Renal pelvis (tissue), 12 donors: ENCODE measurements around the gene CFAP46. TPM values are rescaled to one million over a fixed set of nuclear protein-coding genes. Genes with fewer than 3 reads are reported as not detected.
A peak's percentile ranks its signal among the peaks of the same experiment; 100 is the strongest.

Experiments
- DNase-seq: peaks from one replicate; pipeline ENCODE4 v3.0.0-alpha.2; 2013
- long read RNA-seq, 16 experiments: transcript quantifications; one replicate each; lab custom pipeline, GENCODE V29; 2026
- polyA plus RNA-seq, 3 donors: library from polyadenylated mRNA; unstranded; fragments of 120-200 nt; gene quantifications; one replicate each; pipeline ENCODE4 v1.2.1, GENCODE V29; 2013; ENCODE audit not compliant: insufficient read length in 3 of 3

The CFAP46 gene
- 10 to 100 TPM in 2 of 3 donors, 1 to 10 TPM in 1; 7.4 to 11.3 (median 11.2) TPM for polyA plus RNA-seq
- long read RNA-seq, donor 1, partial matches to known transcripts = 0 of 3 reads
- long read RNA-seq, donor 1, other reads (novel, unspliced or antisense) = 0 of 3 reads
- long read RNA-seq, donor 2, partial matches to known transcripts = 0 of 3 reads
- long read RNA-seq, donor 2, other reads (novel, unspliced or antisense) = 0 of 3 reads
- long read RNA-seq, donor 3, partial matches to known transcripts = 0 of 1 reads
- long read RNA-seq, donor 3, other reads (novel, unspliced or antisense) = 0 of 1 reads
- long read RNA-seq, donor 4, partial matches to known transcripts = 0 of 2 reads
- long read RNA-seq, donor 4, other reads (novel, unspliced or antisense) = 0 of 2 reads
- long read RNA-seq, donor 5 = 0 reads
- long read RNA-seq, donor 6 = 0 reads
- long read RNA-seq, donor 7, partial matches to known transcripts = 0 of 6 reads
- long read RNA-seq, donor 7, other reads (novel, unspliced or antisense) = 0 of 6 reads
- long read RNA-seq, donor 8 = 0 reads
- long read RNA-seq, donor 9, partial matches to known transcripts = 0 of 4 reads
- long read RNA-seq, donor 9, other reads (novel, unspliced or antisense) = 0 of 4 reads
- long read RNA-seq, donor 10 = 0 reads
- long read RNA-seq, donor 11 = 0 reads
- long read RNA-seq, donor 12 = 0 reads
- long read RNA-seq, donor 13, partial matches to known transcripts = 0 of 2 reads
- long read RNA-seq, donor 13, other reads (novel, unspliced or antisense) = 0 of 2 reads
- long read RNA-seq, donor 14 = 0 reads
- long read RNA-seq, donor 15, partial matches to known transcripts = 53 of 56 reads
- long read RNA-seq, donor 15, other reads (novel, unspliced or antisense) = 0 of 56 reads
- long read RNA-seq, donor 16, transcript CFAP46-206 (6 exons, 1,156 nt) = major isoform, 6 of 6 reads
- long read RNA-seq, donor 16, partial matches to known transcripts = 0 of 6 reads
- long read RNA-seq, donor 16, other reads (novel, unspliced or antisense) = 0 of 6 reads

GRCh38 chr10:132942101-132943057, at the start of gene CFAP46:
CFAP46 (minus strand) TSS chr10:132942570; CDS start chr10:132942484, 86 bp downstream.
- DNase-seq = peak; percentile 79

GRCh38 chr10:132991706-132992432, 49.5 kb upstream of the CFAP46 start:
- no peak for DNase-seq

- no peak for DNase-seq
Measured at GRCh38 chr10:132990684-132991545, 48.5 kb upstream of the CFAP46 start.

GRCh38 chr10:132989476-132990415, 47.4 kb upstream of the CFAP46 start:
- no peak for DNase-seq

GRCh38 chr10:132988988-132989387, 46.6 kb upstream of the CFAP46 start:
- no peak for DNase-seq

GRCh38 chr10:132987671-132988571, 45.6 kb upstream of the CFAP46 start:
- DNase-seq = no peak

- DNase-seq = no peak
Measured at GRCh38 chr10:132986978-132987377, 44.6 kb upstream of the CFAP46 start.

GRCh38 chr10:132986576-132986975, 44.2 kb upstream of the CFAP46 start:
- no peak for DNase-seq

GRCh38 chr10:132986076-132986475, 43.7 kb upstream of the CFAP46 start:
- DNase-seq = no peak

- no peak for DNase-seq
Measured at GRCh38 chr10:132985546-132985900, 43.2 kb upstream of the CFAP46 start.

GRCh38 chr10:132984801-132985545, 42.6 kb upstream of the CFAP46 start:
- DNase-seq = no peak

GRCh38 chr10:132984008-132984295, 41.6 kb upstream of the CFAP46 start:
- DNase-seq = no peak

- no peak for DNase-seq
Measured at GRCh38 chr10:132983252-132984007, 41.1 kb upstream of the CFAP46 start.

GRCh38 chr10:132982301-132982989, 40.1 kb upstream of the CFAP46 start:
- no peak for DNase-seq

GRCh38 chr10:132981746-132982145, 39.4 kb upstream of the CFAP46 start:
- no peak for DNase-seq

- no peak for DNase-seq
Measured at GRCh38 chr10:132981173-132981555, 38.8 kb upstream of the CFAP46 start.
